Measurements from ENCODE around the gene BMPR1A. TPM values are rescaled to one million over a fixed set of nuclear protein-coding genes. Genes with fewer than 3 reads are reported as not detected.

The BMPR1A gene
- total RNA-seq, 1 donor from 2014 or later, result 32.6 TPM

DNA sequence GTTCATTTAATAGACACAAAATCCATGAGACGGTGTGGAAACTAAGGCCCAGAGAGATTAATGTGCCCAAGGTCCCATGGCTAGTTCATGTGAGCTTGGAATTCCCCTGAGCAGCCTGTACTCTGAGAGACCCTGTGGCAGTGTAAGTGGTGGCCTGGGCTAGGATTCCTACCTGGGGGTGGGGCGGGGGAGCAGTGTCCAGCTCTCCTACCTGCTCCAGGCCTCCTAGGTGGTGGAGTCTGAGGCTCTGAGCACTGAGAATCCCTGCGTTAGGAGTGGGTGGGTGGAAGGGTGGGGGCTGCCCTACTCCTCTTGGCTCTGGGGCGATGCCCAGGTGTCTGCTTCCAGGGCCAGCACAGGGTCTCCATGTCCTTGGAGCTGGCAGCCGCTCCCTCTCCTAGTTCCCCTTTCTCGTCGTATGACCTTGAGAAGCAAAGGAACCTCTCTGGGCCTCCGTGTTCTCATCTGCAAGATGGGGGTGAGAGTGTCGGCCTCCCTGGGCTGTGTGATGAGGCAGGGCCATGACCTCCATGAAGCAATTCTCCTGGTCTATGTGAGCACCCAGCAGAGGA is 204.5 kb downstream of the BMPR1A start:
- Histone ChIP-seq H3K27me3 (ENCODE audit: control insufficient read depth, insufficient read depth, low read length) (no peaks in the 10 kb centered on the region), H3K36me3 (ENCODE audit: control insufficient read depth, insufficient read depth, low read length) (peaks cover 3% of the 10 kb centered on the region), H3K4me3 (ENCODE audit: low read depth, low read length) (no peak overlapping the region)
- no peak for DNase-seq (ENCODE audit: low read depth)
- no peak for FAIRE-seq
- TF ChIP-seq, protein P1, sequence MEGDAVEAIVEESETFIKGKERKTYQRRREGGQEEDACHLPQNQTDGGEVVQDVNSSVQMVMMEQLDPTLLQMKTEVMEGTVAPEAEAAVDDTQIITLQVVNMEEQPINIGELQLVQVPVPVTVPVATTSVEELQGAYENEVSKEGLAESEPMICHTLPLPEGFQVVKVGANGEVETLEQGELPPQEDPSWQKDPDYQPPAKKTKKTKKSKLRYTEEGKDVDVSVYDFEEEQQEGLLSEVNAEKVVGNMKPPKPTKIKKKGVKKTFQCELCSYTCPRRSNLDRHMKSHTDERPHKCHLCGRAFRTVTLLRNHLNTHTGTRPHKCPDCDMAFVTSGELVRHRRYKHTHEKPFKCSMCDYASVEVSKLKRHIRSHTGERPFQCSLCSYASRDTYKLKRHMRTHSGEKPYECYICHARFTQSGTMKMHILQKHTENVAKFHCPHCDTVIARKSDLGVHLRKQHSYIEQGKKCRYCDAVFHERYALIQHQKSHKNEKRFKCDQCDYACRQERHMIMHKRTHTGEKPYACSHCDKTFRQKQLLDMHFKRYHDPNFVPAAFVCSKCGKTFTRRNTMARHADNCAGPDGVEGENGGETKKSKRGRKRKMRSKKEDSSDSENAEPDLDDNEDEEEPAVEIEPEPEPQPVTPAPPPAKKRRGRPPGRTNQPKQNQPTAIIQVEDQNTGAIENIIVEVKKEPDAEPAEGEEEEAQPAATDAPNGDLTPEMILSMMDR (IDR thresholded peaks at IDR 0.05; ENCODE audit: insufficient read depth, low read length, severe bottlenecking), result no peak

DNA sequence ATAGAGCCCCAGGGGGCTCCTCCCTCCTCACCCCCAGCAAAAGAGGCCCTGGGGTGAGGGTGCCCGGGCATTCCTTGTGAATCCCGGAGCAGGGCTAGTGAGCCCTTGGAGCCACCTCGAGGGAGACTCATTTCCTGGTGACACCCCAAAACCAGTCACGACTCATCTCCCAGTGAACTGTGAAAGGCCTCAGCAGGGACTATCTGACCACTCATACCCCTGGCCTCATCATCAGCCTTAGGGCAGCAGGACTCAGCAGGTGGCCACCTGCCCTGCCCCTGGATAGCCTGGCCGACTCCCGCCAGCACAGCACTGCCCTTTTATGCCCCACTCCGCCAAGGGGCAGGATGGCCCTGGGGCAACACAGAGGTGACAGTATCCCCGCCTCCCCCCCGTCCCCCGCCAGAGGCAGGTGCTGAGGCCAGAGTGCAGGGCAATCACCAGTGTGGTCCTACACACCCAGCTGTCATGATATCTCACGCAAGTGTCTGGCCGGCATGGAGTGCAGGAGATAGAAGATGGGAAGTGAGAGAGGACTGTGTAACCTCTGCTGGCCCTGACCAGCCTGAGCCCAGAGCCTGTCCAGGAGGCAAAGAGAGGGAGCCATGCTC is 205.2 kb downstream of the BMPR1A start:
- TF ChIP-seq, protein P1 (IDR thresholded peaks at IDR 0.05; ENCODE audit: insufficient read depth, low read length, severe bottlenecking), result no peak
- peak; percentile 29 for DNase-seq (ENCODE audit: low read depth)
- Histone ChIP-seq H3K27me3 (ENCODE audit: control insufficient read depth, insufficient read depth, low read length) (no peaks in the 10 kb centered on the region), H3K4me3 (ENCODE audit: low read depth, low read length) (no peak overlapping the region), H3K36me3 (ENCODE audit: control insufficient read depth, insufficient read depth, low read length) (peaks cover 3% of the 10 kb centered on the region)
- no peak for FAIRE-seq

DNA sequence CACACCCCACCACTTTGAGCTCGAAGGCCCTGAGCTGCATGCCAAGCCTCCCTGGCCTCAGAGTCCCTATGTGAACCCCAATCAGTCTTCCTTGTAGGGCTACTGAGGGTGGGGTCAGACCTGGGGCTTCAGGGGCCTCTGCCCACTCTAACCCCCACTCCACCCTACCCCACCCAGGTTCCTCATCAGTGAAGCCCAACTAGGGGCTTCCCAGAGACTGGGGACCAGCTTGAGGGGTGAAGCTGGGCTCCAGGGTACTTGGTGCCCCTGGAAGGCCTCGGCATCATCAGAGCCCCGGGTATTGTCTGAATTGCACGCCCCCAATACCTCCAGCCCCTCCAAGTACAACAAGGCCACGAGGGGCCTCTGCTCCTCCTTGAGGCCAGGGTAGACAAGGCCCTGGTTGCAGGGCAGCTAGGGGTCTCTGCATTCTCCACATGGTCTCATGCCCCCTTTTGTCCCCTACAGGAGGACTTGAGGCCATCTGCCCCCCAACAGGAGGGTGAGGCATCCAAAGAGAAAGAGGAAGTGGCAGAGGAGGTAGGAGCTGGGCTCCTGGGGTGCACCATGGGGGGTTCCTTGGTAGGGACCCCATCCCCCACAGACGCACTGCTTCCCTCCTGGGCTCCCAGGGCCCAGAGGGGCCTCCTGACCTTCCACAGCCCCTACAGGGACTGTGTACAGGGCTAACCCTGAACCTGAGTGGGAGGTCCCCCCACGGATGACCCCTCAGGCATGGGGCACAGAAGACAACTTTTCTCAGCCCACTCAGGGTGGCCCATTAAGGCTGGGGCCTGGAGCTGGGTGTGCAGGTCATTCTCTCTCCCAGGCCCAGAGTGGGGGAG is 205.9 kb downstream of the BMPR1A start:
- DNase-seq (ENCODE audit: low read depth) (no peak), FAIRE-seq (no peak)
- Histone ChIP-seq H3K36me3 (ENCODE audit: control insufficient read depth, insufficient read depth, low read length) (peaks cover 3% of the 10 kb centered on the region), H3K27me3 (ENCODE audit: control insufficient read depth, insufficient read depth, low read length) (no peaks in the 10 kb centered on the region), H3K4me3 (ENCODE audit: low read depth, low read length) (no peak overlapping the region)
- TF ChIP-seq, protein P1 (IDR thresholded peaks at IDR 0.05; ENCODE audit: insufficient read depth, low read length, severe bottlenecking), result no peak

DNA sequence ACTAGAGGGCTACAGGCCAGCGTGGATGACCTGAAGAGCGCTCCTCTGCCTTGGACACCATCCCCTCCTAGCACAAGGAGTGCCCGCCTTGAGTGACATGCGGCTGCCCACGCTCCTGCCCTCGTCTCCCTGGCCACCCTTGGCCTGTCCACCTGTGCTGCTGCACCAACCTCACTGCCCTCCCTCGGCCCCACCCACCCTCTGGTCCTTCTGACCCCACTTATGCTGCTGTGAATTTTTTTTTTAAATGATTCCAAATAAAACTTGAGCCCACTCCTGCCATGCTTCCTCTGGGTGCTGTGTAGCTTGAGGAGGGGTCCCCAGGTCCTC is 206.5 kb downstream of the BMPR1A start:
- FAIRE-seq, result no peak
- DNase-seq (ENCODE audit: low read depth), result no peak

GRCh38 chr10:86963341-86963919 is 207.0 kb downstream of the BMPR1A start:
- TF ChIP-seq, protein P1 (IDR thresholded peaks at IDR 0.05; ENCODE audit: insufficient read depth, low read length, severe bottlenecking), result no peak
- no peak for DNase-seq (ENCODE audit: low read depth)
- Histone ChIP-seq H3K36me3 (ENCODE audit: control insufficient read depth, insufficient read depth, low read length) (peaks cover 3% of the 10 kb centered on the region), H3K27me3 (ENCODE audit: control insufficient read depth, insufficient read depth, low read length) (no peaks in the 10 kb centered on the region), H3K4me3 (ENCODE audit: low read depth, low read length) (no peak overlapping the region)
- peak; percentile 23 for FAIRE-seq

More for the DNA sequence above, 206.5 kb downstream of the BMPR1A start:
- H3K4me3 ChIP-seq (ENCODE audit: low read depth, low read length), result no peak overlapping the region
- H3K27me3 ChIP-seq (ENCODE audit: control insufficient read depth, insufficient read depth, low read length), result no peaks in the 10 kb centered on the region
- TF ChIP-seq, protein P1 (IDR thresholded peaks at IDR 0.05; ENCODE audit: insufficient read depth, low read length, severe bottlenecking), result no peak
- H3K36me3 ChIP-seq (ENCODE audit: control insufficient read depth, insufficient read depth, low read length), result peaks cover 3% of the 10 kb centered on the region
